Choroid plexus epithelial cell (primary cell): ENCODE data around the gene CTXN2.

Experiments used
- DNase-seq: peaks from one replicate; pipeline ENCODE4 v3.0.0-alpha.2; 2010; ENCODE audit warnings: low read depth
- H3K4me3 ChIP-seq: 2 replicates; pipeline ENCODE4 v1.5.1; 2011; ENCODE audit warnings: low read depth, mild to moderate bottlenecking, control low read depth, low read length, moderate library complexity
- TF ChIP-seq, protein P1 (sequence below): conservative IDR thresholded peaks from 2 replicates; pipeline ENCODE4 v1.5.1; 2011; ENCODE audit warnings: low read depth, mild to moderate bottlenecking, control low read depth, inconsistent platforms, low read length, moderate library complexity

The CTXN2 gene

DNA sequence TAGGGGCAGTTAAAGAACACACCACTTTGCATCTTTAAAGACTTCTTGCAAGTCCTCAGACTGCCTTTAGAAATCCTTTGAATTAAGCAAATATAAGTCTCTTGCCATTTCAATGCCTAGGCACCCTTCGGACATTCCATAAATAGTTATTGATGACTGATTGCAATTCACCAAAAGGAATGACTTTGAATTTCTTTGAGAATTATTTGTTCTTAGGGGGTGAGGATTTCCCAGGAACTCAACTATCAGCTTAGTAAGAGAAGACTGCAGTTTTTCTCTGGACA lies 12.9 kb upstream of the CTXN2 start:
- peak overlapping the region; percentile 66 for H3K4me3 ChIP-seq
- no peak for DNase-seq
- TF ChIP-seq, protein P1, sequence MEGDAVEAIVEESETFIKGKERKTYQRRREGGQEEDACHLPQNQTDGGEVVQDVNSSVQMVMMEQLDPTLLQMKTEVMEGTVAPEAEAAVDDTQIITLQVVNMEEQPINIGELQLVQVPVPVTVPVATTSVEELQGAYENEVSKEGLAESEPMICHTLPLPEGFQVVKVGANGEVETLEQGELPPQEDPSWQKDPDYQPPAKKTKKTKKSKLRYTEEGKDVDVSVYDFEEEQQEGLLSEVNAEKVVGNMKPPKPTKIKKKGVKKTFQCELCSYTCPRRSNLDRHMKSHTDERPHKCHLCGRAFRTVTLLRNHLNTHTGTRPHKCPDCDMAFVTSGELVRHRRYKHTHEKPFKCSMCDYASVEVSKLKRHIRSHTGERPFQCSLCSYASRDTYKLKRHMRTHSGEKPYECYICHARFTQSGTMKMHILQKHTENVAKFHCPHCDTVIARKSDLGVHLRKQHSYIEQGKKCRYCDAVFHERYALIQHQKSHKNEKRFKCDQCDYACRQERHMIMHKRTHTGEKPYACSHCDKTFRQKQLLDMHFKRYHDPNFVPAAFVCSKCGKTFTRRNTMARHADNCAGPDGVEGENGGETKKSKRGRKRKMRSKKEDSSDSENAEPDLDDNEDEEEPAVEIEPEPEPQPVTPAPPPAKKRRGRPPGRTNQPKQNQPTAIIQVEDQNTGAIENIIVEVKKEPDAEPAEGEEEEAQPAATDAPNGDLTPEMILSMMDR, result no peak

DNA sequence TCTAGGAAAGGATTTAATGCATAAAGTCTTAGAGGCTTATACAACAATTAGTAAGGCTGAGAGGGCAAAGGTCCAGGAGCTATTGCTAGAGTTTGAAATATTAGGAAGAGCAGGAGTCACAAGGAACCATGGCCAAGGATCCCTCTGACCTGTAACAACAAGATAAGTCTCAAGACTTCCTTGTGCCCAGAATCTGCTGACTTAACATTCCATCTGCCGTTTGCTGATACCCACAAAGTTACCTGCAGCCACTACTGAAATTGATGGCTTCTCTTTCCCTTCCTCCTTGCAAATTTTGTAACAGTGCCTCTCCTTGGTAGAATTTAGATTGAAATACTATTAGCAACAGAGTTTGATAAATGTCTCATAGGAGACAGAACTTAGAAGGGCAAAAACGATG lies 8.7 kb upstream of the CTXN2 start:
- DNase-seq, result no peak
- no peak overlapping the region for H3K4me3 ChIP-seq
- TF ChIP-seq, protein P1, result no peak

DNA sequence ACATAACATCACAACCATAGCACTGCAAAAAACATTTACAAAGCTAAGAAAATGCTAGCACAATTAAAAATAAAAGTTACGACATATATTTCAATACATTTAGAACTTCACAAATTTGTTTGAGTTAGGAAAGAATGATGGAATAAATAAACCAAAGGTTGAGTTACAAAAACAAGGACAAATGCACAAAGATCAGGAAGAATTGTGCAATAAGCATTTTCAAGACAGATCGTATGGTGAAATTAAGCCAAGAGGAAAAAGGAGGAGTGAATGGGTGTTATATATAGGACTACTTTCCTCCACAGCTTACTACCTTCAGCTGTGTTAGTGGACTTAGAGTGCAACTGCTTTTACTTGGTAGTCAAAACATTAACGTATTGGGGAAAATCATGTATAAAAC lies 5.9 kb upstream of the CTXN2 start:
- TF ChIP-seq, protein P1, result no peak
- H3K4me3 ChIP-seq, result no peak overlapping the region
- peak; percentile 24 for DNase-seq

DNA sequence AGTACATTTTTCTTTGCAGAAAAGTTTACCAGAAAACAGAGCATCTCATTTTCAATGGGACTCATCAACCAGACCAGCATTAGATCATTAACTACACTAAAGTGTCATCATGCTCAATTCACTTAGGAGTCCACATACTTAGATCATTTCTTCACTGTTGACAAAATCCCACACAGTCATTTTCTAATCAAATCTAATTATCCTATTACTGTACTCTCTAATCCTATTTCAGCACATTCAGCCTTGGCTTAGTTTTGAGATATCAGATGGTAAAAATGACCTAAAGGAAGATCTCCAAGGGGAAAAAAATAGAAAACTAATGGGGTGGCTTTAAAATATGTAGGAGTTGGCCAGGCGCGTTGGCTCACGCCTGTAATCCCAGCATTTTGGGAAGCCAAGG lies 5.2 kb upstream of the CTXN2 start:
- no peak overlapping the region for H3K4me3 ChIP-seq
- DNase-seq, result no peak
- TF ChIP-seq, protein P1, result no peak

DNA sequence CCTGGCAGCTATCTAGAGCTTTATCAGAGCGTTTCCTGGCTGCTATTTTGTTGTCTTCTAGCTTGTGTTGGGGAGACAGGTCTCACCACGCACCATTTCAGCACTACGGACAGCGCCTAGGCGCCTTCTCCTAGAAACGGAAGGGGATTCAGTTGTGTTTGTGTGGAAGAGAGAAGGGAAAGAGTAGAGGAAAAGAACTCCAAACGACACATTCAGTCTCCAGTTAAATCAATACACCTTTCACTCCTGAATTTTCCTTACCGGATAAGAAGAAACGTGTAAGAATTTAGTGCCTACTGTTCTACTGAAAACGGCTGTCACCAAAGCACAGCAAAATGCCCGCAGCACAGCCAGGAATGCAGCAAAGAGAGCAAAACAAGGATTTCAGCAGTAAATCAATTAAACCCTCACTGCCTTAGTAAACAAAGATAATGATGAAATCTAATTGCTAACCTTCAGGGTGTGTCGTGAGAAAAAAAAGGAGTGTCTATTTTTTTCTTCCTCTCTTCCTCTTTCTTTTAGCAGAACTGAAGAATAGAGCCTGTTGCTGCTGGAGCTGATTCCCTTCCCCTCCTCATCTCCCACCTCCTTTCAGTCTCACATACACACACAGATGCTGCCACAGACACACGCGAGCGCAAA lies 412 bp upstream of the CTXN2 start:
- TF ChIP-seq, protein P1, result no peak
- H3K4me3 ChIP-seq, result peak overlapping the region; percentile 8
- DNase-seq, result peak; percentile 79

DNA sequence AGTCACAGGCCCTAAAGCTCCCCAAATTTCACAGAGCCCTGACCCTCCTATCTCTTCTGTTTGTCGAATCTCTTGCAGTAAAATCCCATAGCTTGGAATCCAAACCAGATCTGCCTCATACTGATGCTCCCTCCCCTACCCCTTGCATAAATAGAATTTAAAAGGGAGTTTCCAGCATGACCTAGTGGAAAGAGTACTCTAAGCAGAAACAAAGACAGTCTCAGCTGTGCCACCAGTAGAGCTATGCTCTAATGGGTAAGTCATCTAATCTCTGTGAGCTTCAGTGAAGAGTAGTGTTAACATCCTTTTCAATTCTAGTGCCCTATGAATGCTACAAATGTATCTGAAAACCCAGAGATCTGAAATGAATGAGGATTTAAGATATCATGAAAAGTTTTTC lies 10.6 kb downstream of the CTXN2 start:
- H3K4me3 ChIP-seq, result no peak overlapping the region
- no peak for DNase-seq
- TF ChIP-seq, protein P1, result no peak

DNA sequence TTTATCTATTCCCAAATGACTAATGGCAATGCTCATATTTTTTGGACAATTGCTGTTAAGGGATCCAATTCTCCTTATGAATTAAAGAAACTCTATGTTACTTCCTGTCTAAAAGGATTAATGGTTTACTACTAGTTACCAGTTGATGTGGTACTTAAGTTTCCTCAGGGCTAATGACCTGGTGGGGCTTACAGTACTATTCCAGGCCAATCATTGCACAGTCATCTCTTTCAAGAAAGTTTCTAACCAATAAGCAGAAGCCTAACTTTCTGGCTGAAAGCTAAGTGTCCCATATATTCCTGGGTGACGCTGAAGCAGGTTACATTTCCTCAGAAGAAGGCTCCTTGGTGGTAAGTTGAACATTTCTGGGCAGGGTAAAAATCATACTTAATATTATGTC lies 14.5 kb downstream of the CTXN2 start, which contains the start of gene SLC12A1:
SLC12A1 (plus strand) TSS at position 322 of the 400 bp plus-strand sequence. CDS start 1,418 bp downstream, outside the sequence.
- H3K4me3 ChIP-seq, result no peak within 1 kb of the TSS
- TF ChIP-seq, protein P1, result no peak
- no peak for DNase-seq
